Lower leg skin (tissue), 4 donors: ENCODE measurements around the gene BLID. TPM values are rescaled to one million over a fixed set of nuclear protein-coding genes. Genes with fewer than 3 reads are reported as not detected.

Experiments used
- DNase-seq, 2 donors: peaks; one replicate each; pipeline ENCODE4 v3.0.0-alpha.2; 2019; ENCODE audit warnings: low spot score in 2 of 2
- H3K4me3 ChIP-seq: fragments of 200-600 bp; sonication (generic); 2 replicates; pipeline ENCODE4 v1.5.1; 2017; ENCODE audit warnings: mild to moderate bottlenecking, low read depth; ENCODE audit not compliant: poor library complexity, severe bottlenecking
- POLR2A ChIP-seq, 2 donors: fragments of 450-650 bp; IDR thresholded peaks; one replicate each; pipeline ENCODE4 v1.6.1; 2016 to 2017; ENCODE audit warnings: antibody characterized with exemption in 2 of 2, mild to moderate bottlenecking in 1 of 2, moderate library complexity in 1 of 2
- WGBS, 2 donors: methylation state at CpG; one replicate each; pipeline ENCODE4 v1.1.5; 2018; 5-methylcytosine and 5-hydroxymethylcytosine counted together
- intact Hi-C: fragments of 100-400 bp; cut with DNase I; formaldehyde crosslinking; loops from one replicate; pipeline ENCODE4 v1.15.0; 2023; ENCODE audit warnings: low total_unique reads
- total RNA-seq, 4 donors: library from RNA; depleted of rRNA; stranded (reverse); fragments of >200 nt; gene quantifications; one replicate each; pipeline ENCODE4 v1.1.0, GENCODE V29; 2016
- TF ChIP-seq, protein P1 (sequence below), 3 donors: fragments of 450-650 bp; IDR thresholded peaks; one replicate each; pipeline ENCODE4 v1.5.1; 2016; ENCODE audit warnings: antibody characterized with exemption in 3 of 3, mild to moderate bottlenecking in 3 of 3, moderate library complexity in 2 of 3

BLID gene
- total RNA-seq, 4 donors from 2014 or later: 0.75 TPM; not detected in 3

- DNase-seq: no peak
- intact Hi-C loops: no loop called here
- H3K4me3 ChIP-seq: no peak overlapping the region
- no peak for TF ChIP-seq POLR2A (IDR thresholded peaks at IDR 0.05)
- WGBS, 2 donors: 71 to 84% methylated on average over 2 of the region's 2 CpGs
Measured at GRCh38 chr11:122146475-122146874, 30.5 kb upstream of the BLID start.

GRCh38 chr11:122145715-122146274 is 29.8 kb upstream of the BLID start:
- intact Hi-C loops: no loop called here
- no peak for TF ChIP-seq POLR2A (IDR thresholded peaks at IDR 0.05)
- TF ChIP-seq, protein P1, sequence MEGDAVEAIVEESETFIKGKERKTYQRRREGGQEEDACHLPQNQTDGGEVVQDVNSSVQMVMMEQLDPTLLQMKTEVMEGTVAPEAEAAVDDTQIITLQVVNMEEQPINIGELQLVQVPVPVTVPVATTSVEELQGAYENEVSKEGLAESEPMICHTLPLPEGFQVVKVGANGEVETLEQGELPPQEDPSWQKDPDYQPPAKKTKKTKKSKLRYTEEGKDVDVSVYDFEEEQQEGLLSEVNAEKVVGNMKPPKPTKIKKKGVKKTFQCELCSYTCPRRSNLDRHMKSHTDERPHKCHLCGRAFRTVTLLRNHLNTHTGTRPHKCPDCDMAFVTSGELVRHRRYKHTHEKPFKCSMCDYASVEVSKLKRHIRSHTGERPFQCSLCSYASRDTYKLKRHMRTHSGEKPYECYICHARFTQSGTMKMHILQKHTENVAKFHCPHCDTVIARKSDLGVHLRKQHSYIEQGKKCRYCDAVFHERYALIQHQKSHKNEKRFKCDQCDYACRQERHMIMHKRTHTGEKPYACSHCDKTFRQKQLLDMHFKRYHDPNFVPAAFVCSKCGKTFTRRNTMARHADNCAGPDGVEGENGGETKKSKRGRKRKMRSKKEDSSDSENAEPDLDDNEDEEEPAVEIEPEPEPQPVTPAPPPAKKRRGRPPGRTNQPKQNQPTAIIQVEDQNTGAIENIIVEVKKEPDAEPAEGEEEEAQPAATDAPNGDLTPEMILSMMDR (IDR thresholded peaks at IDR 0.05): no peak
- DNase-seq: no peak
- no peak overlapping the region for H3K4me3 ChIP-seq

- TF ChIP-seq, protein P1 (IDR thresholded peaks at IDR 0.05): no peak
- TF ChIP-seq POLR2A (IDR thresholded peaks at IDR 0.05): no peak
- no peak overlapping the region for H3K4me3 ChIP-seq
- 94 to 95% methylated on average over 3 of the region's 3 CpGs for WGBS, 2 donors
- no peak for DNase-seq
- intact Hi-C loops: no loop called here
Measured at GRCh38 chr11:122144752-122145151, 28.7 kb upstream of the BLID start.

DNA sequence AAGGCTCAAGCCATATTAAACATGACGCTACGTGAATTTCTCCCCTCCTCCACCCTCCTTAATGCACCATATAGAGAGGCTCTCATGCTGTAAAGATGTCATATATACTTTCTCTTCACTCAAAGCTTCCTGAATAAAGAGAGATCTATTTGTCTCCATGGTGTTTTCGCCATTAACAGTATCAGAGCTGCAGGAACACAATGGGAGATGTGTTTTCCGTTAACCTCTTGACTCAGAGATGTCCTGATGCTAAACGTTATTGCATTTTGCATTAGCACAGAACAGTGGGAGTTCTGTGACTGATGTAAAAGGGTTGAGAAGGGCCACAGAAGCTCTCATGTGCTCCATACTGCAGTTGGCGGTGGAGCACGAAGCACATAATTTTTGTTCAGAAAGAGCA is 25.7 kb upstream of the BLID start:
- DNase-seq: no peak
- intact Hi-C loops: no loop called here
- WGBS, 2 donors: 81 to 84% methylated on average over 7 of the region's 7 CpGs
- H3K4me3 ChIP-seq: no peak overlapping the region
- TF ChIP-seq POLR2A (IDR thresholded peaks at IDR 0.05): no peak
- TF ChIP-seq, protein P1 (IDR thresholded peaks at IDR 0.05): no peak

DNA sequence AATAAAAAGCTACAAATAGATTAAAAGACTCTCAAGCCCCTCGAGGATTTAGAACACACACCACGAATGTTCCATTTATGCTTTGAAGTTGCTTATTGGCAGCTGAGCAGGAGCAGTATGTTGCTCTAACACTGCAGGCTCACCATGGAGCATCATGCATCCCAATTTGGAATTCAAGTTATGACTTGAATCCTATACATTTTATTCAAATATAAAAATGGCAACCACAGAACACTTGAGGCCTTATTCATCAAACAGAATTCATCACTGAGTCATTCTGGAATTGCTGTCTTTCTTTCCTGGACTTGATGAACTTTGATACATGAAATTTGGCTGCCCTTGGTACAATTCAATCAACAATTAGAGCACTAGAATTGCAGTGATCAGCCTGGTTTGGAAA is 24.5 kb upstream of the BLID start:
- TF ChIP-seq, protein P1 (IDR thresholded peaks at IDR 0.05): no peak
- no peak for TF ChIP-seq POLR2A (IDR thresholded peaks at IDR 0.05)
- H3K4me3 ChIP-seq: no peak overlapping the region
- intact Hi-C loops: no loop called here
- DNase-seq: no peak
- WGBS, 2 donors: 28 to 31% methylated on average over 2 of the region's 2 CpGs

DNA sequence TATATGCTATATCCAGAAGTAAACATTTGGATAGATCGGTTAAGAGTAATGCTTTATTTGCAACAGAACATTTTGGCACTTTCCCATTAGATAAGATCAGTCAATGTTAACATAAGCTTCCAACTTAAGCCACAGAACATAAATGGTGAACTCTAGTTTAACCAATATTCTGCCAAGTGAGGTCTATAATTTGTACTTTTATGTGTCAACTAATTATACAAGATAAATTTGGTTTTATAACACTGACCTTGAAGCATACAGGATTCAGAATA is 23.5 kb upstream of the BLID start:
- intact Hi-C loops: no loop called here
- TF ChIP-seq, protein P1 (IDR thresholded peaks at IDR 0.05): no peak
- no peak for TF ChIP-seq POLR2A (IDR thresholded peaks at IDR 0.05)
- no peak overlapping the region for H3K4me3 ChIP-seq
- 55 to 64% methylated on average over 1 of the region's 1 CpG for WGBS, 2 donors
- no peak for DNase-seq
